DND-41 (cell line): ENCODE results near the gene TSPAN17.
A peak's percentile ranks its signal among the peaks of the same experiment; 100 is the strongest.

Experiments used
- ATAC-seq: fragments of 200-7000 bp; cut with Tn5 transposase; 3 replicates; pipeline ENCODE4 v1.9.1; 2021; ENCODE audit warnings: low read depth; ENCODE audit not compliant: insufficient read depth
- DNase-seq: peaks from one replicate; pipeline ENCODE4 v3.0.0-alpha.2; 2020
- H2AFZ ChIP-seq: 2 replicates; pipeline ENCODE4 v1.6.0; 2012; ENCODE audit warnings: low read depth, low read length
- H3K27ac ChIP-seq: 2 replicates; pipeline ENCODE4 v1.5.1; 2012; ENCODE audit warnings: low read length, inconsistent platforms
- H3K27me3 ChIP-seq: fragments of 200-600 bp; sonication (generic); 2 replicates; pipeline ENCODE4 v1.6.0; 2012; ENCODE audit warnings: low read length, mild to moderate bottlenecking, inconsistent platforms; ENCODE audit not compliant: insufficient read depth, poor library complexity
- H3K36me3 ChIP-seq: 2 replicates; pipeline ENCODE4 v1.5.1; 2012; ENCODE audit warnings: low read length, inconsistent platforms; ENCODE audit not compliant: insufficient read depth
- H3K4me1 ChIP-seq: 2 replicates; pipeline ENCODE4 v1.5.1; 2012; ENCODE audit warnings: mild to moderate bottlenecking, low read length; ENCODE audit not compliant: insufficient read depth
- H3K4me2 ChIP-seq: 2 replicates; pipeline ENCODE4 v1.6.0; 2012; ENCODE audit warnings: mild to moderate bottlenecking, moderate library complexity, low read length, inconsistent platforms; ENCODE audit not compliant: insufficient read depth
- H3K4me3 ChIP-seq, 2 experiments: fragments of 200-600 bp in 1 of 2; shearing (Covaris generic) in 1 of 2; 2 replicates each; pipeline ENCODE4 v1.5.1; 2012 to 2016; ENCODE audit warnings: inconsistent platforms in 2 of 2, low read length in 2 of 2, mild to moderate bottlenecking in 2 of 2, low read depth in 1 of 2, moderate library complexity in 1 of 2
- H3K79me2 ChIP-seq: 2 replicates; pipeline ENCODE4 v1.6.0; 2012; ENCODE audit warnings: low read length, inconsistent platforms; ENCODE audit not compliant: insufficient read depth
- H3K9ac ChIP-seq: 2 replicates; pipeline ENCODE4 v1.6.0; 2012; ENCODE audit warnings: low read depth, mild to moderate bottlenecking, inconsistent platforms, low read length, moderate library complexity
- H3K9me3 ChIP-seq: 2 replicates; pipeline ENCODE4 v1.5.1; 2012; ENCODE audit warnings: low read length, moderate library complexity, mild to moderate bottlenecking, inconsistent platforms; ENCODE audit not compliant: insufficient read depth, severe bottlenecking
- H4K20me1 ChIP-seq: 2 replicates; pipeline ENCODE4 v1.6.0; 2012; ENCODE audit warnings: low read length; ENCODE audit not compliant: insufficient read depth
- EZH2 ChIP-seq: IDR thresholded peaks from 3 replicates; pipeline ENCODE4 v1.6.1; 2012; ENCODE audit warnings: borderline replicate concordance, low read depth, mild to moderate bottlenecking, moderate library complexity, low read length, inconsistent platforms; ENCODE audit not compliant: severe bottlenecking
- TF ChIP-seq, protein P1 (sequence below): IDR thresholded peaks from 2 replicates; pipeline ENCODE4 v1.5.1; 2012; ENCODE audit warnings: borderline replicate concordance, low read length, moderate library complexity, mild to moderate bottlenecking; ENCODE audit not compliant: poor library complexity, severe bottlenecking; ENCODE audit errors: extremely low read depth

Gene TSPAN17

DNA sequence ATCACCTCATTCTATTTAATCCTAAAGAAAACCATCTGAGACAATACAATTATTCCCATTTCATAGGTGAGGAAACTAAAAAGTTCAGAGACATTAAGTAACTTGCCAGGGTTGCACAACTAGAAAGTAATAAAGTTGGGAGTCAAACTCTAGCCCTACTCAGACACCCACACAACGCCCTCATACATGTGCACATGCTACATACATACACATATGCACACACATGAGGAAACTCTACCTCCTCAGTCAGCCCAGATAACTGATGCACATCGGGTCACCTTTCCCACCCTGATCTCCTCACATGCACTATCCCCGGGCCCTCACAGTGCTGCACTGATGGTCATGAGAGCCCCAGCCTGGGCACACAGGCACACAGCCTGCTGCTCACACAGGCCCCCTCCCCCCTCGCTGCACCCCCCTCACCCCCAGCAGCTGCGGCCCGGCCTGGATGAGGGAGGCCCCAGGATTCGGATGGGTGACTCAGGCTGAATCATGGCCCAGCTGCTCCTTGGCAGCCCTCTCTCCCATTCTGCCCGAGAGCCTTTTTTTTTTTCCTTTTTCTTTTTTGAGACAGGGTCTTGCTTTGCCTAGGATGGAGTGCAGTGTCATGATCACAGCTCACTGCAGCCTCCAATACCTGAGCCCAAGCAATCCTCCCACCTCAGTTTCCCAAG, 32.3 kb upstream of the TSPAN17 start:
- no peak overlapping the region for H3K4me3 ChIP-seq
- H3K27ac ChIP-seq, result no peak overlapping the region
- DNase-seq (no peak), ATAC-seq (no peak)
- no peaks in the 10 kb centered on the region for H3K27me3 ChIP-seq
- no peaks in the 10 kb centered on the region for H3K36me3 ChIP-seq
- no peak overlapping the region for H2AFZ ChIP-seq
- no peaks in the 10 kb centered on the region for H4K20me1 ChIP-seq
- no peaks in the 10 kb centered on the region for H3K9me3 ChIP-seq
- no peak overlapping the region for H3K4me2 ChIP-seq
- TF ChIP-seq, protein P1, sequence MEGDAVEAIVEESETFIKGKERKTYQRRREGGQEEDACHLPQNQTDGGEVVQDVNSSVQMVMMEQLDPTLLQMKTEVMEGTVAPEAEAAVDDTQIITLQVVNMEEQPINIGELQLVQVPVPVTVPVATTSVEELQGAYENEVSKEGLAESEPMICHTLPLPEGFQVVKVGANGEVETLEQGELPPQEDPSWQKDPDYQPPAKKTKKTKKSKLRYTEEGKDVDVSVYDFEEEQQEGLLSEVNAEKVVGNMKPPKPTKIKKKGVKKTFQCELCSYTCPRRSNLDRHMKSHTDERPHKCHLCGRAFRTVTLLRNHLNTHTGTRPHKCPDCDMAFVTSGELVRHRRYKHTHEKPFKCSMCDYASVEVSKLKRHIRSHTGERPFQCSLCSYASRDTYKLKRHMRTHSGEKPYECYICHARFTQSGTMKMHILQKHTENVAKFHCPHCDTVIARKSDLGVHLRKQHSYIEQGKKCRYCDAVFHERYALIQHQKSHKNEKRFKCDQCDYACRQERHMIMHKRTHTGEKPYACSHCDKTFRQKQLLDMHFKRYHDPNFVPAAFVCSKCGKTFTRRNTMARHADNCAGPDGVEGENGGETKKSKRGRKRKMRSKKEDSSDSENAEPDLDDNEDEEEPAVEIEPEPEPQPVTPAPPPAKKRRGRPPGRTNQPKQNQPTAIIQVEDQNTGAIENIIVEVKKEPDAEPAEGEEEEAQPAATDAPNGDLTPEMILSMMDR, result no peak
- TF ChIP-seq EZH2, result no peak
- no peak overlapping the region for H3K9ac ChIP-seq
- H3K4me1 ChIP-seq, result no peaks in the 10 kb centered on the region
- H3K79me2 ChIP-seq, result no peaks in the 10 kb centered on the region

DNA sequence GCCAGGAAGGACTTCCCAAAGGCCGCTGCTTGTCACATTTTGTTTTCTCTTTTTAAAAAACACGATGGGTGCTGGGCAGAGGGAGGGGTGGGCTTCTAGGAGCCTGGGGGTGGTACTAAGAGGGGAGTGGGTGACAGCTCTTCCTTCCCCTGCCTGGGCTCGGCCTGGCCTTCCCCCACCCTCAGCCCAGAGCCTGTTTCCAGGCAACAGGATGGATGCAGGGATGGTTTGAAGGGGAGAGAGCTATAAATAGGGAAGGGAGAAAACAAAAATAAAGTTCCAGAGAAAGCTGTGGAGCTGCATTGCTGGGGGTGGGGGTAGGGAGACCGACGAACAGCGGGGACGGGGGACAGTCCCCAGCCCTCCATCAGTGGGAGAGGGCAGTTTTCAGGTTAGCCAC, 30.8 kb upstream of the TSPAN17 start:
- H3K4me2 ChIP-seq, result no peak overlapping the region
- no peaks in the 10 kb centered on the region for H3K36me3 ChIP-seq
- no peak overlapping the region for H3K9ac ChIP-seq
- no peak for ATAC-seq
- H3K27ac ChIP-seq, result no peak overlapping the region
- no peak overlapping the region for H2AFZ ChIP-seq
- no peaks in the 10 kb centered on the region for H3K9me3 ChIP-seq
- H3K27me3 ChIP-seq, result no peaks in the 10 kb centered on the region
- H3K4me1 ChIP-seq, result no peaks in the 10 kb centered on the region
- no peak overlapping the region for H3K4me3 ChIP-seq
- DNase-seq, result no peak
- H4K20me1 ChIP-seq, result no peaks in the 10 kb centered on the region
- TF ChIP-seq, protein P1, result no peak
- TF ChIP-seq EZH2, result no peak
- H3K79me2 ChIP-seq, result no peaks in the 10 kb centered on the region

DNA sequence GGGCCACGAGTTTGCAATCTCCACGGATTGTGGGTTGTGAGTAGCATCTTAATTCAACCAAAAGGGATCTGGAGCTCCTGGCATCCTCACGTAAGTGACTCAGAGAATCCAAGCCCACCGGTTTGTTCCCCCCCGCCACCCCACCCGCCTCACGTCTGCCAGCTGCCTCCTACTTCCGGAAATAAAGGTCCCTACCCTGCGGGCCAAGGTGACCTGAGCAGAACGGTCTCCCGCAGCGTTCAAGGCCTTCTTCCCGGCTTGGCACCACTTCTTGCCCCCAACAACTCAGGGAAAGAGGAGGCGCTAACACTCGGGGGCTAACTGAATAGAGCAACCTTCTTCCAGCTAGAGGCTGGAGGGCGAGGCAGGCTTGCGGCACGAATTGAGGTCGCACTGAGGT, 28.5 kb upstream of the TSPAN17 start:
- no peaks in the 10 kb centered on the region for H3K9me3 ChIP-seq
- no peak for DNase-seq
- no peak overlapping the region for H3K27ac ChIP-seq
- no peaks in the 10 kb centered on the region for H3K27me3 ChIP-seq
- no peak overlapping the region for H3K4me3 ChIP-seq
- H2AFZ ChIP-seq, result no peak overlapping the region
- TF ChIP-seq, protein P1, result no peak
- no peak for TF ChIP-seq EZH2
- H4K20me1 ChIP-seq, result no peaks in the 10 kb centered on the region
- no peak overlapping the region for H3K9ac ChIP-seq
- no peak overlapping the region for H3K4me2 ChIP-seq
- no peak for ATAC-seq
- no peaks in the 10 kb centered on the region for H3K79me2 ChIP-seq
- H3K4me1 ChIP-seq, result no peaks in the 10 kb centered on the region
- no peaks in the 10 kb centered on the region for H3K36me3 ChIP-seq

DNA sequence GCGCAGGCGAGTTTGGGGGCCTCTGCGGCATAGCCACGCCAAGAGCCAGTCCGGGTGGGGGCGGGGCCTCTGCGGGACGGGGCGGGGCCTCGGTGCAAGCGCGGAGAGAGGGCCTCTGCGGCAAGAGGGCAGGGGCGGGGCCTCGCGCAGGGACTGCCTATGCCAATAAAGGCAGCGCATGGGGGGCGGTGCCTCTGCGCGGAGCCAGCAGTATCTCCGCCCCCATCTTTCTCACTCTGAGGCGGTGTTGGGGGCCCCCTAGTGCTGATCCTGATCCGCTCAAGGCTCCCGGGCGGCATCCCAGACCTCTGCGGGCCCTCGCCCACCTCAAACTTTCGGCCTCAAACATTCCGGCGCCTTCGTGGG, 28.1 kb upstream of the TSPAN17 start:
- H3K27me3 ChIP-seq, result no peaks in the 10 kb centered on the region
- no peak overlapping the region for H3K4me2 ChIP-seq
- H3K79me2 ChIP-seq, result no peaks in the 10 kb centered on the region
- H3K36me3 ChIP-seq, result no peaks in the 10 kb centered on the region
- H3K9ac ChIP-seq, result no peak overlapping the region
- H4K20me1 ChIP-seq, result no peaks in the 10 kb centered on the region
- DNase-seq (no peak), ATAC-seq (peak; percentile 33; the same call in 1 of the 3 replicates)
- no peak overlapping the region for H2AFZ ChIP-seq
- no peaks in the 10 kb centered on the region for H3K4me1 ChIP-seq
- no peak for TF ChIP-seq EZH2
- TF ChIP-seq, protein P1, result no peak
- H3K27ac ChIP-seq, result no peak overlapping the region
- no peak overlapping the region for H3K4me3 ChIP-seq
- no peaks in the 10 kb centered on the region for H3K9me3 ChIP-seq
